Measurements from ENCODE around the gene RAMP2. TPM values are rescaled to one million over a fixed set of nuclear protein-coding genes. Genes with fewer than 3 reads are reported as not detected.

The RAMP2 gene
- total and polyA plus RNA-seq, 2 experiments from 2014 or later: 8.8 to 29.5 TPM

GRCh38 chr17:42782166-42783061, 21.4 kb downstream of the RAMP2 start:
- TF ChIP-seq REST (IDR thresholded peaks at IDR 0.05; ENCODE audit: unreplicated experiment) (no peak), ETS1 (IDR thresholded peaks at IDR 0.05) (no peak), EZH2 (IDR thresholded peaks at IDR 0.05; ENCODE audit: low read depth, unreplicated experiment) (no peak), POLR2AphosphoS5 (IDR thresholded peaks at IDR 0.05; ENCODE audit: low read depth) (no peak), STAT1 (IDR thresholded peaks at IDR 0.05; ENCODE audit: unreplicated experiment) (no peak), NANOG (IDR thresholded peaks at IDR 0.05; ENCODE audit: borderline replicate concordance) (no peak), EZH2phosphoT487 (IDR thresholded peaks at IDR 0.05; ENCODE audit: unreplicated experiment) (no peak), ZNF114 (CRISPR knock-in tag; IDR thresholded peaks at IDR 0.05) (no peak), CTCF (conservative IDR thresholded peaks at IDR 0.05; ENCODE audit: low read depth in 2 of 2) (no peak), JUNB (IDR thresholded peaks at IDR 0.05; ENCODE audit: unreplicated experiment) (no peak), ZNF462 (CRISPR knock-in tag; IDR thresholded peaks at IDR 0.05) (no peak), ZNF331 (CRISPR knock-in tag; IDR thresholded peaks at IDR 0.05; ENCODE audit: low read depth) (no peak)
- Mint-ChIP-seq H3K36me3 (ENCODE audit: low read depth) (peaks cover 21% of the 10 kb centered on the region), H3K4me3 (no peak overlapping the region; the same call in 2 of the 3 replicates), H3K27ac (no peak overlapping the region), H3K4me1 (peaks cover 24% of the 10 kb centered on the region), H3K9me3 (no peaks in the 10 kb centered on the region; the same call in 2 of the 3 replicates), H3K27me3 (ENCODE audit: insufficient read depth, low read depth, poor library complexity) (peaks cover 44% of the 10 kb centered on the region)
- Histone ChIP-seq H3K27me3 (ENCODE audit: insufficient read depth) (peaks cover 34% of the 10 kb centered on the region), H3K4me1 (ENCODE audit: insufficient read depth) (peaks cover 21% of the 10 kb centered on the region; the same call in 1 of the 2 replicates), H3K27ac (ENCODE audit: low read depth) (no peak overlapping the region), H2AFZ (no peak overlapping the region), H4K20me1 (replicated peaks; ENCODE audit: insufficient read depth) (no peaks in the 10 kb centered on the region), H3K79me2 (replicated peaks; ENCODE audit: insufficient read depth) (no peaks in the 10 kb centered on the region), H3K36me3 (ENCODE audit: insufficient read depth) (no peaks in the 10 kb centered on the region), H3K4me3 (no peak overlapping the region), H3F3A (replicated peaks; ENCODE audit: low read depth) (peaks cover 12% of the 10 kb centered on the region; the same call in 1 of the 2 replicates), H3K4me2 (no peak overlapping the region), H3K9me2 (ENCODE audit: insufficient read depth) (no peaks in the 10 kb centered on the region)
- no peak for DNase-seq (ENCODE audit: low spot score)
- ATAC-seq: 0 out of 3 replicates have a peak, but pooled peaks have one; percentile 2
